Smooth muscle cell (in vitro differentiated cells): ENCODE measurements around the gene UFD1. TPM values are rescaled to one million over a fixed set of nuclear protein-coding genes. Genes with fewer than 3 reads are reported as not detected.

Source experiments
- DNase-seq: peaks from one replicate; lab custom pipeline; 2025; ENCODE audit not compliant: unreplicated experiment; lab: John Stamatoyannopoulos, UW
- H2AFZ ChIP-seq: fragments of 200-600 bp; sonication (generic); 2 replicates; pipeline ENCODE4 v1.6.0; 2016; ENCODE audit warnings: antibody characterized with exemption, low read depth, mild to moderate bottlenecking
- H3F3A ChIP-seq: fragments of 200-600 bp; sonication (generic); 2 replicates; pipeline ENCODE4 v1.6.0; 2017; ENCODE audit warnings: antibody characterized with exemption, low read depth
- H3K27ac ChIP-seq: fragments of 200-600 bp; sonication (generic); 2 replicates; pipeline ENCODE4 v1.5.1; 2016; ENCODE audit warnings: low read depth, mild to moderate bottlenecking
- H3K27me3 ChIP-seq: fragments of 200-600 bp; sonication (generic); 2 replicates; pipeline ENCODE4 v1.6.1; 2016; ENCODE audit warnings: low read depth, mild to moderate bottlenecking
- H3K36me3 ChIP-seq: fragments of 200-600 bp; sonication (generic); 2 replicates; pipeline ENCODE4 v1.5.1; 2016; ENCODE audit warnings: low read depth
- H3K4me1 ChIP-seq: fragments of 200-600 bp; sonication (generic); 2 replicates; pipeline ENCODE4 v1.5.1; 2016; ENCODE audit warnings: low read depth
- H3K4me2 ChIP-seq: fragments of 200-600 bp; sonication (generic); 2 replicates; pipeline ENCODE4 v1.6.0; 2016; ENCODE audit warnings: mild to moderate bottlenecking
- H3K4me3 ChIP-seq: fragments of 200-600 bp; sonication (generic); 2 replicates; pipeline ENCODE4 v1.5.1; 2016; ENCODE audit warnings: mild to moderate bottlenecking
- H3K79me2 ChIP-seq: fragments of 200-600 bp; sonication (generic); 2 replicates; pipeline ENCODE4 v1.6.0; 2016; ENCODE audit warnings: low read depth, mild to moderate bottlenecking
- H3K9ac ChIP-seq: fragments of 200-600 bp; sonication (generic); 2 replicates; pipeline ENCODE4 v1.6.0; 2016; ENCODE audit warnings: low read depth
- H3K9me3 ChIP-seq: fragments of 200-600 bp; sonication (generic); replicated peaks from 2 replicates; pipeline ENCODE4 v1.5.1; 2016; ENCODE audit warnings: low read depth
- H4K20me1 ChIP-seq: fragments of 200-600 bp; sonication (generic); 2 replicates; pipeline ENCODE4 v1.6.0; 2016; ENCODE audit warnings: low read depth
- WGBS: methylation state at CpG from one replicate; pipeline ENCODE4 v1.1.7; 2016; ENCODE audit warnings: low lambda C conversion rate; 5-methylcytosine and 5-hydroxymethylcytosine counted together
- polyA plus RNA-seq: library from polyadenylated mRNA; unstranded; fragments of >200 nt; fragmentation: Nextera tagmentation; extraction: Ambion mirVana; gene quantifications from 2 replicates; pipeline ENCODE4 v1.2.1, GENCODE V29; 2016
- total RNA-seq: library from RNA; depleted of rRNA; stranded (reverse); fragments of >200 nt; gene quantifications from 2 replicates; pipeline ENCODE4 v1.2.3, GENCODE V29; 2014
- TF ChIP-seq, protein P1 (sequence below): fragments of 200-600 bp; sonication (generic); IDR thresholded peaks from 2 replicates; pipeline ENCODE4 v1.5.1; 2017; ENCODE audit warnings: borderline replicate concordance, mild to moderate bottlenecking, antibody characterized with exemption; ENCODE audit not compliant: insufficient read depth, poor library complexity, severe bottlenecking

The UFD1 gene
- total and polyA plus RNA-seq, 2 experiments from 2014 or later, result 48.1 to 111 TPM

DNA sequence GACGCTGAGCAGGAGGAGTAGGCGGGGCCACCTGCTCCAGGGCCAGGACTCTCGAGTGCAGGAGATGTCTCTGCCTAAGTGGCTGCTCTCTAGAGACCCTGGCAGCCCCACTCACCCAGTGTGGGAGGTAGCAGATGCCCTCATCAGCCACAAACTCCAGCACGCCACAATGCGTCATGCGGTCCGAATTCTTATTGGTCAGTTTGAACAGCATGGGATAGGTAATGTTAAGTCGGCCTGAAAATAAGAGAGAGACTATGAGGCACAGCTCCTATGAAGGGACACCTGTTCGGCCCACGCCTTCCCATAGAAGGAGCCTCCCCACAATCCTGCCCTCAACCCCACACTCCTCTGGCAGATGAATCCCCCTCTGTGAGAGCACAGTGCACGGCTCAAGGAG lies 7.4 kb downstream of the UFD1 start:
- no peaks in the 10 kb centered on the region for H3K9me3 ChIP-seq
- no peak overlapping the region for H3K4me2 ChIP-seq
- H3K4me1 ChIP-seq, result no peaks in the 10 kb centered on the region
- H3K36me3 ChIP-seq, result no peaks in the 10 kb centered on the region
- H3K27ac ChIP-seq, result no peak overlapping the region
- H3K79me2 ChIP-seq, result peaks cover 24% of the 10 kb centered on the region
- H2AFZ ChIP-seq, result no peak overlapping the region
- 94% methylated on average over 11 of the region's 11 CpGs for WGBS
- H3F3A ChIP-seq, result no peaks in the 10 kb centered on the region
- TF ChIP-seq, protein P1, sequence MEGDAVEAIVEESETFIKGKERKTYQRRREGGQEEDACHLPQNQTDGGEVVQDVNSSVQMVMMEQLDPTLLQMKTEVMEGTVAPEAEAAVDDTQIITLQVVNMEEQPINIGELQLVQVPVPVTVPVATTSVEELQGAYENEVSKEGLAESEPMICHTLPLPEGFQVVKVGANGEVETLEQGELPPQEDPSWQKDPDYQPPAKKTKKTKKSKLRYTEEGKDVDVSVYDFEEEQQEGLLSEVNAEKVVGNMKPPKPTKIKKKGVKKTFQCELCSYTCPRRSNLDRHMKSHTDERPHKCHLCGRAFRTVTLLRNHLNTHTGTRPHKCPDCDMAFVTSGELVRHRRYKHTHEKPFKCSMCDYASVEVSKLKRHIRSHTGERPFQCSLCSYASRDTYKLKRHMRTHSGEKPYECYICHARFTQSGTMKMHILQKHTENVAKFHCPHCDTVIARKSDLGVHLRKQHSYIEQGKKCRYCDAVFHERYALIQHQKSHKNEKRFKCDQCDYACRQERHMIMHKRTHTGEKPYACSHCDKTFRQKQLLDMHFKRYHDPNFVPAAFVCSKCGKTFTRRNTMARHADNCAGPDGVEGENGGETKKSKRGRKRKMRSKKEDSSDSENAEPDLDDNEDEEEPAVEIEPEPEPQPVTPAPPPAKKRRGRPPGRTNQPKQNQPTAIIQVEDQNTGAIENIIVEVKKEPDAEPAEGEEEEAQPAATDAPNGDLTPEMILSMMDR, result no peak
- H4K20me1 ChIP-seq, result peaks cover 59% of the 10 kb centered on the region
- no peaks in the 10 kb centered on the region for H3K27me3 ChIP-seq
- H3K4me3 ChIP-seq, result no peak overlapping the region
- no peak overlapping the region for H3K9ac ChIP-seq
- no peak for DNase-seq

DNA sequence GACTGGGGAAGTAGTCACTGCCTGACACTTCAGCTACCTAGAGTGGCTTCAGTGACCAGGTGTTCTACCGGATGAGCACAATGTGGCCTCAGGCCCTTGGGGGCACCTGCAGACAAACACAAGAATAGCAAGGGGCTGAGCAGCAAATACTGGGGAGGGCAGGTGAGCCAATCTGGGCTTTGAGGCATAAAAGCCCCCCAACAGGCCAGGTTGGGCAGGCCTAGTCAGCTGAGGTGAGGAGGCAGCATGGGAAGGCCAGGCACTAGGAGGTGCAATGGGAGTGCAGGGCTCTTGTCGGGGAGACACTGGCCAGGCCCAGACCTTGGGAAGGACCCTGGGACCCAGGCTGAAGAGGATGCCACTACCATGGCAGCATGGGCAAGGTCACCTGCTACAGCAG lies 9.0 kb downstream of the UFD1 start:
- no peaks in the 10 kb centered on the region for H3K4me1 ChIP-seq
- H3K27me3 ChIP-seq, result no peaks in the 10 kb centered on the region
- no peak overlapping the region for H3K4me3 ChIP-seq
- H4K20me1 ChIP-seq, result peaks cover 44% of the 10 kb centered on the region
- H3K79me2 ChIP-seq, result peaks cover 9% of the 10 kb centered on the region
- no peak overlapping the region for H3K27ac ChIP-seq
- no peaks in the 10 kb centered on the region for H3K36me3 ChIP-seq
- no peaks in the 10 kb centered on the region for H3K9me3 ChIP-seq
- no peak for DNase-seq
- H3F3A ChIP-seq, result no peaks in the 10 kb centered on the region
- TF ChIP-seq, protein P1, result no peak
- H2AFZ ChIP-seq, result no peak overlapping the region
- no peak overlapping the region for H3K9ac ChIP-seq
- 100% methylated on average over 2 of the region's 2 CpGs for WGBS
- H3K4me2 ChIP-seq, result no peak overlapping the region

DNA sequence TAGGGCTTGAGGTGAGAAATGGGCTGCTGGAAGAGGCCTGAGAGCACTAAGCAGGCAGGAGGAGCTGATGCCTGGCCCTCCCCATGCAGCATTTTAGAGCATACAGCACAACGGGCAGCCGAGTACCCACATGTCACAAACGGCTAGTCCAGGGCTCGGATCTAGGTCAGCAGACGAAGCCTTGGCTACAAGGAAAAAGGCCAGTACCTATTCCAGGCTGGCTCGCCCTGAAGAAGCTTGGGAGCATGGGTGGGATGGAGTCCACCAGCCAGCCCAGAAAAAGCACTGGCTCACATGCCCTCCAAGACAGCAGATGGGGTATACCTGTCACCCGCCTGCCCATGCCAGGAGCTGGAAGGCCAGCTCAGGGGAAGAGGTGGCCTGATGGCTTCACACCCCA lies 9.6 kb downstream of the UFD1 start:
- DNase-seq, result no peak
- H3K4me3 ChIP-seq, result no peak overlapping the region
- no peak overlapping the region for H3K9ac ChIP-seq
- H3K36me3 ChIP-seq, result no peaks in the 10 kb centered on the region
- H3F3A ChIP-seq, result no peaks in the 10 kb centered on the region
- H3K4me1 ChIP-seq, result no peaks in the 10 kb centered on the region
- H3K79me2 ChIP-seq, result peaks cover 4% of the 10 kb centered on the region
- peaks cover 47% of the 10 kb centered on the region for H4K20me1 ChIP-seq
- no peaks in the 10 kb centered on the region for H3K27me3 ChIP-seq
- TF ChIP-seq, protein P1, result no peak
- no peak overlapping the region for H2AFZ ChIP-seq
- 94% methylated on average over 7 of the region's 7 CpGs for WGBS
- no peaks in the 10 kb centered on the region for H3K9me3 ChIP-seq
- H3K4me2 ChIP-seq, result no peak overlapping the region
- no peak overlapping the region for H3K27ac ChIP-seq

DNA sequence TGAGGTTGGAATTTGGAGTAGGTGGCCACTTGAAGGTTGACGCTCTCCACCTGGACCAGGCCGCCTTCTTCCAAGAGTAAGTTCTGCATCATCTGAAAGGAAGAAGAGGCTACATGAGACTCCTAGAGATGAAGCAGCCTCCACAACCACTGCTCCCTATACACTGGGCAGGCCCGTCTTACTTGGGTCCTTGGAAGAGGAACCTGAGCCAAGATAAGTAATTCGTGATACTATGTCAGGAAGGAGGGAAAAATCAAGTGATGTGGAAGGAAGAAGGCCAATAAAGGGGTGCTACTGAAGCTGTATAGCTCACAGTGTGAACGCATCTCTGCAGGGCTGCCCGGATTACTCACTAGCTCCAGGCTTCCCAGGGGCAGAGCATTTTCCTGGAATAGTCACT lies 11.1 kb downstream of the UFD1 start:
- Histone ChIP-seq H3K4me1 (no peaks in the 10 kb centered on the region), H3K9me3 (no peaks in the 10 kb centered on the region), H3F3A (no peaks in the 10 kb centered on the region), H2AFZ (no peak overlapping the region), H3K79me2 (peaks cover 2% of the 10 kb centered on the region), H3K9ac (no peak overlapping the region), H3K27me3 (no peaks in the 10 kb centered on the region), H3K4me3 (no peak overlapping the region), H3K4me2 (no peak overlapping the region), H3K27ac (no peak overlapping the region), H4K20me1 (peaks cover 39% of the 10 kb centered on the region), H3K36me3 (no peaks in the 10 kb centered on the region)
- WGBS, result 98% methylated on average over 6 of the region's 6 CpGs
- DNase-seq, result no peak
- TF ChIP-seq, protein P1, result no peak
